ENCODE results near the gene AFF1. TPM values are rescaled to one million over a fixed set of nuclear protein-coding genes. Genes with fewer than 3 reads are reported as not detected.
A peak's percentile ranks its signal among the peaks of the same experiment; 100 is the strongest.
"Not testable (repeated sequence)": the region's sequence is repeated elsewhere in the genome, so short reads cannot be mapped to it uniquely, and the experiment has no call there.

Gene AFF1
- total RNA-seq, 6 experiments from 2014 or later: 23.8 to 39.6 (median 34.9) TPM

- DNase-seq: peak in 1 of 3 donors; percentile 74
- peaks cover 0 to 79% (median 29%) of the 10 kb centered on the region in 4 donors for H3K4me1 ChIP-seq
- intact Hi-C loops (cut with DNase I): no loop called here
- peak overlapping the region in 2 of 3 donors; percentile 23 to 31 for H3K4me3 ChIP-seq
- peak overlapping the region; percentile 21 to 70 (median 64) for H3K27ac ChIP-seq
- no peaks in the 10 kb centered on the region for H3K9me3 ChIP-seq
- TF ChIP-seq CTCF (IDR thresholded peaks at IDR 0.05) (no peak), POLR2A (IDR thresholded peaks at IDR 0.05) (no peak)
- 25% methylated on average over 4 of the region's 4 CpGs for WGBS (ENCODE audit: insufficient coverage, low coverage, low lambda C conversion rate, missing lambda C conversion rate)
- no peaks in the 10 kb centered on the region for H3K27me3 ChIP-seq
- no peaks in the 10 kb centered on the region for H3K36me3 ChIP-seq
- ATAC-seq: peak; percentile 73 to 92 (median 84)
These were observed 77.6 kb downstream of the AFF1 start for GRCh38 chr4:87012265-87012953.

GRCh38 chr4:87012954-87013308 lies 78.1 kb downstream of the AFF1 start:
- peak overlapping the region; percentile 64 to 70 (median 70) for H3K27ac ChIP-seq

GRCh38 chr4:87014284-87014782 lies 79.5 kb downstream of the AFF1 start:
- intact Hi-C loops (cut with DNase I): no loop called here
- H3K4me3 ChIP-seq: no peak overlapping the region
- peak in 2 of 4 donors; percentile 15 to 16 for ATAC-seq

More at GRCh38 chr4:87012954-87013308, 78.1 kb downstream of the AFF1 start:
- WGBS (ENCODE audit: insufficient coverage, low coverage, low lambda C conversion rate, missing lambda C conversion rate): 35% methylated on average over 7 of the region's 9 CpGs
- Histone ChIP-seq H3K4me1 (peaks cover 0 to 84% (median 29%) of the 10 kb centered on the region in 4 donors), H3K4me3 (peak overlapping the region in 2 of 3 donors; percentile 31 to 39)
- H3K27me3 ChIP-seq; intact Hi-C loops (cut with DNase I); H3K9me3 ChIP-seq; DNase-seq; H3K36me3 ChIP-seq; ATAC-seq: not testable (repeated sequence)

GRCh38 chr4:87015416-87015815 lies 80.6 kb downstream of the AFF1 start:
- DNase-seq (no peak), ATAC-seq (no peak)
- Histone ChIP-seq H3K27me3 (no peaks in the 10 kb centered on the region), H3K4me1 (peaks cover 0 to 77% (median 20%) of the 10 kb centered on the region in 4 donors), H3K36me3 (no peaks in the 10 kb centered on the region), H3K27ac (peak overlapping the region; percentile 64 to 70 (median 70)), H3K4me3 (no peak overlapping the region), H3K9me3 (no peaks in the 10 kb centered on the region)
- TF ChIP-seq CTCF (IDR thresholded peaks at IDR 0.05): no peak
- TF ChIP-seq POLR2A (IDR thresholded peaks at IDR 0.05): no peak
- WGBS (ENCODE audit: insufficient coverage, low coverage, low lambda C conversion rate, missing lambda C conversion rate): 10% methylated on average over 1 of the region's 1 CpG
- intact Hi-C loops (cut with DNase I): no loop called here

More at GRCh38 chr4:87014284-87014782, 79.5 kb downstream of the AFF1 start:
- no peak for TF ChIP-seq CTCF (IDR thresholded peaks at IDR 0.05)
- TF ChIP-seq POLR2A (IDR thresholded peaks at IDR 0.05): no peak
- no peak for DNase-seq
- WGBS (ENCODE audit: insufficient coverage, low coverage, low lambda C conversion rate, missing lambda C conversion rate): 18% methylated on average over 2 of the region's 2 CpGs
- H3K9me3 ChIP-seq: no peaks in the 10 kb centered on the region
- H3K36me3 ChIP-seq: no peaks in the 10 kb centered on the region
- peak overlapping the region; percentile 64 to 70 (median 70) for H3K27ac ChIP-seq
- H3K4me1 ChIP-seq: peaks cover 0 to 81% (median 26%) of the 10 kb centered on the region in 4 donors
- no peaks in the 10 kb centered on the region for H3K27me3 ChIP-seq
